DMS153 treated with DMSO at 0.1 percent for 48 hours (cell line): ENCODE data around the gene ERI3.
A peak's percentile ranks its signal among the peaks of the same experiment; 100 is the strongest.

Experiments
- DNase-seq: peaks from one replicate; lab custom pipeline; 2025; ENCODE audit not compliant: unreplicated experiment; lab: John Stamatoyannopoulos, UW

ERI3 gene

DNA sequence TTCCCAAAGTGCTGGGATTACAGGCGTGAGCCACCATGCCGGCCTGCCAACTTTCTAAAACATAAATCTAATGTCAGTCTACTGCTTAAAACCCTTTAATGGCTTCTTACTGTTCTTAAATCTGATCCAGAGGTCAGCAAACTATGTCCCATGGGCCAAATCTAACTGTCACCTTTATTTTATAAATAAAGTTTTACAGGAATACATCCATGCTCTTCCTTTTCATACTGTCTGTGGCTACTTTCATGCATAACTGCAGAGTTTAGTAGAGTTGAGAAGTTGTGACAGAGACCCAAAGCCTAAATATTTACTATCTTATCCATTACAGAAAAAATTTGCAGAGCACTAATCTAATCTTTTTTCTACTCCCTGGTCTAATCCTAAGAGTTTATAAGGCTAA is 3.8 kb downstream of the ERI3 start:
- DNase-seq: no peak

DNA sequence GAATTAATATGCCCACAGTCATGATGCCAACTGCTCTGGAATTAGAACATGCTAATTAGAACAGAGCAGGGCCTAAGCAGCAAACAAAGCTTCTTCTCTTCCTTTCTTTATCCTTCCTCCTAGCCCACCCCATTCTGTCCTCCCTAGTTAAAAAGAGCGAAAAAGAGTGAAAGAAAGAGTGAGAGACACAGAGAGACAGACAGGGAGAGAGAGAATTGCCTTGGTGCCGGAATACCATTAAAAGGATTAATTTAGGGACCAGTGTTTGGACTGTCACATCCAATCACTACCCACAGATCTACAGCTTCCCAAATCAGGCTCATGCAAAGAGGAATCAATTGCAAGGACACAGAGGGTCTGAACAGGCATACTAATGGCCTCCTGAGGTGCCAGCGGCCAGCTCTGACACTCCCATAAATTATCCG is 7.0 kb downstream of the ERI3 start:
- no peak for DNase-seq

DNA sequence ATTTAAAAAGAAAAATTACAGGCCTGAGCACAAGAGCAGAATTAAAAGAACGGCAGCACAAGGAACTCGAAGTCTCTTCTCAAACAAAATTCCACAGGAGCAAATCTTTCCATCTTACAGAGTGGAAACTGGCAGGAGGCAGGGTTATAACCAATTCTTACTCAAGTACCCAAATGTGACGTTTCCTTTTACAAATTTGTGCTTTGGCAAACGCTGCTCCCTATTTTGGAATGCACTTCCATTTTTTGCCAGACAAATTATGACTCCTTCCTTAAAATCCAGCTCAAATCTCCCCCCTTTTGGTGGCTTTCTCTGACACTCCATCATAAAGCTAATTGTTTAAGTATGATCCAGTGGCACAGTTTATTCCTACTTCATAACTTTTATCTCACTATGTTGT is 7.8 kb downstream of the ERI3 start:
- DNase-seq: no peak

DNA sequence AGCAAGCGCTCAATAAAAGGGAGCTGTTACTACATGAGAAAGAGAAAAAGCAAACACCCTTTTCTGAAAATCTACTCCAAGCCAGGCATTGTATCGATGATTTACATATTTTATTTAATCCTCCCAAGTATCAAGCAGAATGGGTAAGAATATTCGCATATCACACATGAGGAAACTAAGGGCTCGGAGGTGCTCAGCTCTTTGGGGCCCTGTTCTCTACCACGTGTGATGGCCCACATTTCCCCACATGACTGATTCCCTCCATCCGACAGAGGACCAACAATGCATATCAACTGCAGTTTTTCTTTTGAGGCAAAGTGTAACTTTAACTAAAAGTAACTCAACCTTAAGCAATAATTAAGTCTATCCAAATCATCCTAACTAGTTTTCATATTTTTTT is 8.2 kb downstream of the ERI3 start:
- no peak for DNase-seq

DNA sequence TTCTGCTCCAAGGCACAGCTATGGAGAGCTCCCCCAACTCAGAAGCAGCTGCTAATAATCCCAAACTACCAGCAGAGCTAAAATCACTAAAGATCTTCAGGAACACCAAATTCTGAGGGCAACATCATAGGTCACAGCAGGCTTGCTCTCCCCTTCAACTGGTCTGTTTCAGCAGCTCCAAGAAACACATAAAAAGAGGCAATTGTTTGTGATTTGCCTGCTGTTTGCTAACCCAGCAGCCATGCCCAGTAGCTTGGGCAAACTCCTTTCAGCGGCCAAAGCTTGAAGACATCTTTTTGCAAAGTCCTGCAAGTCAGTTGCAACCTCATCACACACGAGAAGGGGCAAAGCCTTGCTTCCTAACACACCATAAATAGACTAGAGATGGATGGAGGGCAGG is 8.9 kb downstream of the ERI3 start:
- no peak for DNase-seq

DNA sequence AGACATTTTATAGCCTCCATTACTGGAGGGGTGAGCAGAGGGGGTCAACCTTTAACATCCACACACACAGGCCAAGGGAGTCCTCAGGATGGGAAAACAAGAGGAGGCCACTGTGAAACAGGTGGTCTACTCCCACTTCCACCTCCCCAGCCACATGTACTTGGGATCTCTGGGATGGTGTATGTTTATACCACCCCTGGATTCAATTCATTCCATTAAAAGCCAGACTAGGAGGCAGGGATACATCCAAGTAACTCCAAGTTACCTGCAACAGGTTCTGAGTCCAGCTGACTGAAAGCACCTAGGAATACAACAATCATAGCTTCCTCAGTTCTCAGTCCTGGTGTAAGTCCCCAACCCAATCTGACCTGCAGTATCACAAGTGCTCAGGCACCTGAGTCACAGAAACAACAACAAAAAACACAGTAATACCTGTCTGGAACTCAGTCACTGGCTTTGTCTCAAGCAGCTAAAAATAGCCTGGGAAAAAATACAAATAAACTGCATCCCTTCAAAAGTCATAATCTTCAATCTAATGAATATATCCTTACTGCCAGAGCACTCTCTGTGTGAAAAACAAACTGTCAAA is 9.8 kb downstream of the ERI3 start:
- DNase-seq: no peak

DNA sequence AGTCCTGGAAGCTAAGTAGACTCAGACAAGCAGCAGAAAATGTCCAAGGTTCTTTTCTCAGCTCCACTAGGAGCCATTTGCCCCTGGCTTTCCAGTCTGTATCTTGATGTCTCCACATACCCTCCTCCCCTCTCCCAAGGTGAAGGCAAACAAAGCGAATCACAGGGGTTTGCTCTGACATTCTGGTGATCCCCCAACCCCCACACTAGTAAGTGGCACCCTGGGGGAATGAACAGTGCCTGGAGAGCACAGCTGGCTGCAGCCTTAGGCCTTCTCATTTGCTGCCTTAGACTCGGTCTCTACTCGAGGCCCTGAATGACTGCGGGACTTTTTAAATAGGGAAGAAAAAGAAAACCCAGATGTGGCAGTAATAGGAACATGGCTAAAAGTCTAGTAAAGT is 15.3 kb downstream of the ERI3 start:
- no peak for DNase-seq

DNA sequence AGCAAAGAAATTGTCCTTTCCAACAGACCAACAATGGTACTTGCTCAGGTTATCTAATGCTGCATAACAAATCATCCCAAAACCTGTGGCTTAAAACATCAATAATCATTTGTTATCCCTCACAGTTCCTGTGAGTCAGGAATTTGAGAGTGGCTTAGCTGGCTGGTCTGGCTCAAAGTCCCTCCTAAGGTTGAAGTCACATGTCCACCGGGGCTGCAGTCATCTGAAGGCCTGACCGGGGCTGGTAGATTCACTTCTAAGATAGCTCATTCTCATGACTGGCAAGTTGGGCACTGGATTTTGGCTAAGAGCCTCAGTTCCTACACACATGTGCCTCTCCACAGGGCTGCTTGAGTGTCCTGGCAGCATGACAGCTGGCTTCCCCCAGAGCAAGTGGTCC is 16.9 kb downstream of the ERI3 start:
- no peak for DNase-seq

DNA sequence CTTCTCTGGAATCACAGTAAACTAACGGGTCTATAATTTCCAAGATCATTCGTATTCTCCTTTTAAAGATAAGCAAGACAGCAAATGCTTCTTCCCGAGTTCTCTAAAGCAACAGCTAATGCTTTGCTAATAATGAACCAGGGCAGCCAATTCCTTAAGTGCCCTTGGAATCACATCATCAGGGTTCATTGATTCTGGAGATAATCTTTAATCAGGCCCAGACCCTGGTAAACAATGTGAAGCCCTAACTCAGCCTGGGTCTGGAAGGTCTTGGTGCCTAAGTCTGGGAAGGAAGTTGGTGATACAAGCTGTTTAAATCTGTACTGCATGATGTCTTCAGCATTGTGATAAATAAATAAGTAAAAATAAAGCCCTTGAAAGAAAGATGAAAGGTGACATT is 18.4 kb downstream of the ERI3 start:
- no peak for DNase-seq

DNA sequence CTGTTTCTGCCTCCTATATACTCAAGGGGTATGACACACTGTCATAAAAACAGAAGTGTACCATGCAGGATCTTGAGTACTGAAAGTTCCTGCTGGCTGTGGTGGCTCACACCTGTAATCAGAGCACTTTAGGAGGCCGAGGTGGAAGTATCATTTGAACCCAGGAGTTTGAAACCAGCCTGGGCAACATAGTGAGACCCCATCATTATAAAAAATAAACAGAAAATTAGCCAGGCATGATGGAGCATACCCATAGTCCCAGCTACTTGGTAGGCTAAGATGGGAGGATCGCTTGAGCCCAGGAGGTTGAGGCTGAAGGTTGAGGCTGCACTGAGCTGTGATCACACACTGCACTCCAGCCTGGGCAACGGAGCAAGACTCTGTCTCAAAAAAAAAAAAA is 20.1 kb downstream of the ERI3 start:
- no peak for DNase-seq

DNA sequence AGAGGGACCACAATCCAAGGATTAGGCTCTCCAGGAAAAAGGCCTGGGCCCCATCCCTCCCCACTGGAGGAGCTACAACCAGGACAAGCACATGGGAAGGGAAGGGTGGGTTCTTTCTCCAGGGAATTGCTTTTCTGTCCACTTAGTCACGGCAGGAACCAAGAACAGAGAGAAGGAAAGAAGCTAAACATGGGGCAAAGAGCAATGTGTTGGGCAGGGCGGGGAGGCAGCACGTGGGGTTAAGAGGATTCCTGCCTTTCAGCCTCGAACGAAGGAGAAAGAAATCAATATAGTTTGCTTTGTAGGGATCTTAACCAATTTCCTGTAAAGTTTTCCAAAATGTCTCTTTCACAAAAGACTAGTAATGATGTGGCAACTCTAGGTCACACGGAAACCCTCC is 21.7 kb downstream of the ERI3 start:
- DNase-seq: no peak

DNA sequence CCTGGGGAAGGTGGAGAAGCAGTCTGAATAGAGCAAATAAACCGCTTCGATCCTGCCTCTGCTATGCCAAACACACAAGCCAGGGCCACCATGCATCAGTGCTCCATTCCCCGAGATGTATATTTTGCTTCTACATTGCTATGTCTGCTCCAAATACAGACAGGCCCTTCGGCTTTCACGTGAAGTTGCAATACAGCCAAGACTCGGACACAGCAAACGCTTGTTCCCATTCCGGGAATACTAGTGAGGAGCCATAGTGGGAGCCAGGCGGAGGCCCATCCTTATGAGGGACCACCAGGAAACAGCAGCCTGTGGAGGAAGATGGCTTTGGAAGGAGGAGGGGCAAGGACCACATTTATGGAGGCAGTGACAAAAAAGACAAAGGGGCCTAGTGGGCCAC is 22.6 kb downstream of the ERI3 start:
- DNase-seq: no peak

DNA sequence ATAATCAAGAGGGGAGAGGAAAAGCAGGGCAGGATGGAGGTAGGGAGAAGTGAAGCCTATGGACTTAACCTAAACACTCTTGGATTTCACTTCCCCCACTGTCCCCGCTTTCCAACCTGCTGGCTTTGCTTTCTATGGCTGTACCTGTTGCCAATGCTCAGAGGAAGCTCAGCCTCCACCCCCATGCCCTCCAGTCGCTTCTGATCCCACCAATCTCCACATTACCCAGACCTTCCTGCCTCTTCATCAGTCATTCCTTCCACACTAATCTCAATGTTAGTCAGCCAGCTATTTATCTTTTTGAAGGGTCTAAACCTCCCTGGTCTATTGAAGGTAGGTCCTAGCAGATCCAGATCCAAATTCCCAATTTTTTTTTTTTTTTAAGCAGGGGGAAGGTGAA is 24.1 kb downstream of the ERI3 start:
- DNase-seq: no peak

DNA sequence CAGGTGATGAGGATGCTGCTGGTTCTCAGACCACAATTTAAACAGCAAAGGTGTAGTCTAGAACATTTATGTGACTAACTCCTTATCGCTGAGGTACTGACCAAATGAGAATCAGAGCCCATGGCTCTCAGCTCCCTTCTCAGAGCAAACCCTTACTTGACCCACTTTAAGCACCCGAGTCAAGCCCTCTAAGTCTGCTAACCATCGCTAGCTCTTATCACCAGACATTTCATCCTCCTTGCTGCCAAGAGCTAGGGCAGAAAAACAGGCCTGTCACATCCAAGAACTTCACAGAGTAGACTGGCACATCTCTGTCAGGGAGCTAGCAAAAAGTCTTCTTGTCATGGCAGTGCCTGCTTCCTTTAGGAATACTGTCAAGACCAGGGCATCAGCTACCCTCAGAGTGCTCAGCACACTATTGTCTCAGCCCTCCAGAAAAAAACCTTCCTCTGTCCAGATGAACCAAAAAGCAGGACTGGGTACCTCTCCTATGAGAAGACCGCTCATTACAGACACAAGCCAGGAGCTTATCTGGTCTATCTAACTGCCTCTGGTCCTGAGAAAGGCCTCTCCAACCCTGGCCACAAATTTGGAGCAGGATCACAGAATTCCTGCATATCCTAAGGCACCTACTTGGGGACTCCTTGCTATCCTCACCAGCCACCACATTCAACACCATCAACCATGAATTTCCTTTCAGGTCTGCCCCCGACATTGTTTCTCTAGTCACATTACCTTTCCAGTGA is 26.2 kb downstream of the ERI3 start:
- no peak for DNase-seq

DNA sequence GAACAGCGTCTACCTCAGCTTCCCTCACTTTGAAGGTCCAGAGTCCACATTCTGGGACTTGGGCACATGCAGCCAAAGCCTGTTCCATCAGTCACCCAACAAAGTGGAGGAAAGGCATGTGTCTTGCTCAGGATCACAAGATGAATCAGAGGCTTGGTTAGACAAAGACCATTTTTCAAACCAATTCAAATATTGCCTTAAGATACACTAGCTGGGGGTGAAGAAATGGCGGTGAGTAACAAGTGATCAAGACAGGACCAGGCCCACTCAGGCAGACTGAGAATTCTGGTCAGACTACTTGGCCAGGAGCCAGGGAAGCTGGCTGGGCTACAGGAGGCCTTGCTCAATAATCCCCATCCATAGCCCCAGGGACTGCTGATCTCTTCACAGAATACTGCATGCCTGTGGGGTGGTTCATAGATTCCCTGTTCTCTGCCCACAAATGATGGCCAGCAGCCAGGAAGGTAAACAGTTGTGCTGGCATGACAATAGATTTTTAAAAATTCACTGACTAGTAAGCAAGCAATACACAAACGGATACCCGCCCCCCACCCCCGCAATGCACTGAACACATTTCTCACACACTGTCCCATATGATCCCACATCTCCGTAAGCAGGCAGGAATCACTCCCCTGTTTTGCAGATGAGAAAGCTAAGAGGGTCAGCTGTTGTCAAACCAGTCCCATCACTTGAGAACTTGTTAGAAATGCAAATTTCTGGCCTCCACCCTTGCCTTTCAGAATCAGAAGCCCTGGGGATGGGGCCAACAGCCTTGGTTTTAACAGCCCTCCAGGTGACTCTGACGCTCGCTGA is 27.2 kb downstream of the ERI3 start:
- peak; percentile 97 for DNase-seq

DNA sequence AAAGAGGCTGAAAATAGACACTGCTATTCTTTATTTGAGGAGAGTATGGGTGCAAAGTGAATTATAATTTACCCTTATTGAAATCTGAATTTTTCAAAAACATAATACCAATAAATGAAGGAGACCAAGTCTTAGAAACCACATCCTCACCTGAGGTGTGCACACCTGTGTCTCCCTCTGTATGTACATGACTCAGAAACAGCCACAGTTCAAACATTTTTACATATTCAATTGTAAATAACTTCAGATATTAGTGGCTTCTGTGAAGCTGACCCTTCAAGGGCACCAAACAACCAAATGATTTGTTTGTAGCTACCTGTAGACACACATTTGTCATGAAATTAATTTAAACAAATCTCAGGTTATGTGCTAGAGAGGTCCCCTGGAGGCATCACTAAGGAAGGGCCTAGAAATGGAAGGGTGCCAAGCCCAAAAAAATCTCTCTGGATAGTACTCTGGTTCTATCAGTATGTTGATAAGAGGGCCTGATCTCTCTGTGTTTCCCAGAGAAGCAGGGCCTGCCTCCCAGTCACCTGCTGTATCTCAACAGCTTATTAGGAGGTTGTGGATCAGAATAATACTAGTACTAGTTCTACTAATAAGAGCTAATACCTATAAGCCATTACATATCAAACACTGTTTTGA is 28.1 kb downstream of the ERI3 start:
- DNase-seq: no peak

DNA sequence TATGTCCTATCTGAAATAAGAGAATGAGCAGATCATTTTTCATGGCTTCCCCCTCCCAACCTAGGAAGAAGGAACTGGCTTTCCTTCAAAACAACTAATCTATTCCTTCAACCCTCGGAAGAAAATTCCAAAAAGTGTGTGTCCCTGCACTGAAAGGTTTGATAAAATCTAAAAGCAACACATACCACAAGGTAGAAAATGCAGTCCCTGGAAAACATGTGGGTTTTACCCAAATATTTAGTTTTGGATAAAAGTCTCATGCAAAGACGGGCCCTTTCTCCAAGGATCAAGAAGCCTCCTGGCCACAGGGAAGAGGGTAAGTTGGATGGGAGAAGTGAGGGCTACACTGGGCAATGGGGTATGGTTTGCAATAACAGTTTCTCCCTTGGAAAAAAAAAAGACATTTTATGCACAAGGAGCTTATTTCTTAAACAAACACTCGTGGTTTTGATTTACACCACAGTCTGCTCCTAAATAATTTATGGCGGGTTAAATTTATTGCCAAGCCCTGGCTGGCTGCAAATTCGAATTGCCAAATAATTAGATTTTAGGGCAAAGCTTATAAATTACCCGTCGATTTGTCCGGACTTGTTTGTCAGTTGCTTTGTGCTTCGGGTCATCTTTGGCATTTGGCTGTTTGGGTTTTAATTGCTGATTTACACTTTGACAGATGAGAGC is 28.9 kb downstream of the ERI3 start:
- DNase-seq: no peak

DNA sequence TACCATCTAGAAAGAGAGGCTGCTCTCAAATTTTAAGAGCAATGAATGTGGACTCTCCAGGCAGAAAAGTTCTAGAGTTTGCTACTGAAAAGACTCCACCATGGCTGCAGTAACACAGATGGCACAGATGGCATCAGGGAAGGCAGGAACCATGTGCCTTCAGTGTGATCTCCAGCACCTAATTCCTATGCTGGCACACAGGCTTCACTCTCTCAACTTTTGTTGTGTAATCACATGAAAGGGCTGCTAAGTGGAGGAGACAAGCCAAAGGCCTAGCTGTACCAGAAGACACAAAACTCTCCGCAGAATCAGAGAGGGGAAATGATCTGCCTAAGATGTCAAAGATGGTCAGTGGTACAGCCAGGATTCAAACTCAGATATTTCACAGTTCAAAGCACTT is 31.1 kb downstream of the ERI3 start:
- no peak for DNase-seq

DNA sequence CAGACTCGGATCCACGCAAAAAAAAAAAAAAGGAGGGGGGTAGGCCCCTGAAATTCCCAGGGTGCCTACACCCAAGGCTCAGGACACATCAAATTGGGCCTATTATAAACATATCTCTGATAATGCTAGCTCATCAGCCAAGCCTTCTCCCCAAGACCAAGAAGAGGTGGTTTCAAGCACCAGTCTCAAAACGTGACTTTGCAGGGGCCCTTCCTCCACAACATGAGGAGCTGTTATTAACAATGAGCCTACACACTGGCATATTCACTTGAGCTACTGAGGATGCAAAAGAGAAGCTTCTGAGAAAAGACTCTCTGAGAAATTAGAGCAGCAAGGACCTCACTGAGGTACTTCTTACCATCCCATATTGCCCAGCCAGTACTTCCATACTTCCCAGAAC is 32.7 kb downstream of the ERI3 start:
- DNase-seq: no peak

DNA sequence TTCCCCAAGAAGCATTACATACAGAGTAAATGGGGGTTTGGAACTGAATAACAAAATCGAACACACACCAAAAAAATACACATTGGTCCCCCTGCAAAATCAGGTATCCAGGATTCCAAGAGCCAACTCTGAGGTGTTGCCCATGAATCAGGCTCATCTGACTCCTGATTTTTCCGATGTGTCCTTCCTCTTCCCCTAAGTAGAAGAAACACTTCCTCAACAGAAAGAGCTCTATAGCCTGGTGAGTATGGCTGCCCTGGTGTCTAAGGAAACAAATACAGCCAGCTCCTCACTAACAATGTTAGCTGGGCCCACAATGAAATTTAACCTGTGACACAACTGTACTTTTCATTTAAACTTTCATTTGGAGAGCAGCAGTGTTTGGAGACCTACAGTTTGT is 33.6 kb downstream of the ERI3 start:
- no peak for DNase-seq
